NCI-H510A treated with DMSO at 0.1 percent for 48 hours (cell line): ENCODE measurements around the gene CFB.
A peak's percentile ranks its signal among the peaks of the same experiment; 100 is the strongest.

Source experiments
- DNase-seq: peaks from one replicate; lab custom pipeline; 2025; lab: John Stamatoyannopoulos, UW

The CFB gene

DNA sequence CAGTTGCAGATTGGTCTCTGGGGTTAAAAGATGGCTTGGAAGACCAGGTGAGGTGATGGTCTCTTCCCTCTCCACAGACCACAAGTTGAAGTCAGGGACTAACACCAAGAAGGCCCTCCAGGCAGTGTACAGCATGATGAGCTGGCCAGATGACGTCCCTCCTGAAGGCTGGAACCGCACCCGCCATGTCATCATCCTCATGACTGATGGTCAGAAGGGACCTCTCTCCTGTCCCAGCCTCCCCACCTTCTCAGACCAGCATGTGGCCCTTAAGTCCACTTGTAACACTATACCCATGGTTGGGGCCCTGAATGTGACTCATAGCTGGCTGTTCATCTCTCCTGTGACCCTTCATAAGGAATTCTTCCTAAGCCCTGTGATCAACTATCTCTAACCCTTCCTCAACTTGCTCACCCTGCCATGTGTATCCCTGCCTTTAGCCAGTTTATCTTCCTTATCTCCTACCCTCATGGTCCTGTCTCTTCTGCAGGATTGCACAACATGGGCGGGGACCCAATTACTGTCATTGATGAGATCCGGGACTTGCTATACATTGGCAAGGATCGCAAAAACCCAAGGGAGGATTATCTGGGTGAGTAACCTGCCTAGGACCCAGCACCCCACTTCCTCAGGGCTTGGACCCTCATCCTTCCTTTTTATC lies 3.0 kb downstream of the CFB start:
- no peak for DNase-seq

DNA sequence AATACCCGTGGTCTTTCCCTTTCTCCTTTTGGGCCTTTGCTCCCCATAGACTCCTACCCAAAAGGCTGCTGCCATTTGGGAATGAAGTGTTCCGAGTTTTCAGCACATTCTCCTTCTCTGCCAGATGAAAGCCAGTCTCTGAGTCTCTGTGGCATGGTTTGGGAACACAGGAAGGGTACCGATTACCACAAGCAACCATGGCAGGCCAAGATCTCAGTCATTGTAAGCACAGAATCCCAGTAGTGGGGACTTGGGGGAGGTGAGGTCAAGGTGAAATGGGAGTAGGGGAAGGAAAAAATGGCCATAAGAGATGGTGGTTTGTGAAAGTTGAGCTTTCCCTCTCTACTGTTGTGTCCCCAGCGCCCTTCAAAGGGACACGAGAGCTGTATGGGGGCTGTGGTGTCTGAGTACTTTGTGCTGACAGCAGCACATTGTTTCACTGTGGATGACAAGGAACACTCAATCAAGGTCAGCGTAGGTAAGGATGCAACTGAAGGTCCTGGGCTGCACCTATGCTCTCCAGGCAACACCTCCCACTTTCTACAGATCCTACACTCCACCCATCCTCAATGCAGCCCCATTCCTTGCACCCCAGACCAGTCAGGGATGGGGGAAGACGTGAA lies 4.1 kb downstream of the CFB start:
- no peak for DNase-seq

DNA sequence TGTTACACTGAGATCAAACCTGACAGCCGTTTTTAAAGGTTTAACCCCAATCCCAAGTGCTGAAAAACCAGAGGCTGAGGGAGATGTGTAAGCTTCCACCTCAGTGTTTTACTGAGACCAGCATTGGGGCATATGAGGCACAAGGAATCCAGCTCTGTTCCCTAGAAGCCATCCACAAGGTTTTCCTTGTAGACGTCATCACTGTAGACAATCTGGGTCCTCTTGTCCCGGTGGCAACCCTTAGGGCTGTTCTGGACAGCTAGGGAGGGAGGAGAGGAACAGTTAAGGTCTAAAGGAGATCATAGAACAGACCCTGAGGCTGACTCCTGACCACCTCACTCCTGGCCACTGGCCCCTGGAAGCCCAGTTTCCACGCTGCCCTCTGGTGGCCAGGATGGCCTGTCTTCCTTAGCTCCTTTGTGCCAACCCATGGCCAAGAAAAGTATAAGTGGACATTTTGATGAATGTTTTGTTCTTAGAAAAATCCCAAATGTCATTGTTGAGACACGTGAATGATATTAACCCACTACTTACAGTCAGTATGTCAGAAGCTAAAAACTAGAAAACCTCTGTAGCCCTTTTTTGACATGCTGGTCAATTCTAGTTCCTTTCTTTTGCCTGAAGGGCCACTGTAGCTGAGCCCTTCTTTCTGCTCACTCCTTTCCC lies 6.4 kb downstream of the CFB start:
- DNase-seq: peak; percentile 39

DNA sequence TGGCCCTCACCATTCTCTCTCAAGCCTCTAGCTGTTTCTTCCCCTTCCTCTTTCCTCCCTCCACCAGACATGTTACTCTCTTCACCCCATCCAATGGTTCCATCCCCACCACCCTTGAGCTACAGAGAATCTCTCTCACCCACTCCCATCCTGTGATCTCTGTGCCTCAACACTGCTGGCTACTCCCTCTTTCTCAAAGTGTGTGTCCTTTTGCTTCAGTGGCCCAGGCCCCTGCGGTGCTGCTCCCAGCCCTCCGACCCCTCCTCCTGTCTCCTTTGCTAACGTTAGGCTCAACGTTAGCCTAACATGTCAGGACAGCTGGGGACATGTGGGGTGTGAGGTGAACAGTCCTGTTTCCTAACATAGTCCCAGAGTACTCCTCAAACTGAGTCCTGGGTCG lies 7.0 kb downstream of the CFB start:
- DNase-seq: no peak

DNA sequence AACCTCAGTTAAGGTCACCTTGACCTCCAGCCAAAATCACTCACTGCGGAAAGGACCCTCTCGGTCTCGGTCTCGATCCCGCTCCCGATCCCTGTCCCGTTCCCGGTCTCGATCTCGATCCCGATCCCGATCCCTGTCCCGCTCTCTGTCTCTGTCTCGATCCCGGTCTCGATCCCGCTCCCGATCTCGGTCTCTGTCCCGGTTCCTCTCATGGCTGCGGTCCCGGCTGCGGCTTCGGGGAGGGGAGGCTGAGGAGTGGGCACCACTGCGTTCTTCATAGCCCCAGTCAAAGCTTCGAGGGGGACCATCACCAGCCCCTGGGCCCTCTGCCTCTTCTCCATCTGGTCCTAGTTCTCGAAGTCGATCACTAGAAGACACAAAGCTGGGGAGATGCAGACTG lies 8.6 kb downstream of the CFB start:
- DNase-seq: no peak

DNA sequence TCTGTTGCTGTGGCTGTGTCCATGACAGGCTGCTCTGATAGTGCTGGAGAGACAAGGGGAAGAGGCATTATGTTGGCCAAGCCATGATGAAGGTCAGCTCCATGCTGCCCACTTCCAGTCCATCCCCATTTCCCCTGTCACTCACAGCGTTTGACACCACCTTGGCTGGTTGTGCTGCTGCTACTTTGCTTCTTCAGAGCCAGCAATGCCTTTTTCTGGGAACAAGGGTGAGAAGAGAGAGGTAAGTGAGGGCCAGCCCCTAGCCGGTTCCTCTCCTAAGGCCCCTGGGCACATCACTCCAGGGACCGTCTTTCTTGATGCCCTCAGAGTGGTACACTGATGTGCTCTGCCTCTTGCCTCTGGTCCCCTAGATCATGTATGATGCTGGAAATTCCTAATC lies 10.9 kb downstream of the CFB start:
- DNase-seq: no peak

DNA sequence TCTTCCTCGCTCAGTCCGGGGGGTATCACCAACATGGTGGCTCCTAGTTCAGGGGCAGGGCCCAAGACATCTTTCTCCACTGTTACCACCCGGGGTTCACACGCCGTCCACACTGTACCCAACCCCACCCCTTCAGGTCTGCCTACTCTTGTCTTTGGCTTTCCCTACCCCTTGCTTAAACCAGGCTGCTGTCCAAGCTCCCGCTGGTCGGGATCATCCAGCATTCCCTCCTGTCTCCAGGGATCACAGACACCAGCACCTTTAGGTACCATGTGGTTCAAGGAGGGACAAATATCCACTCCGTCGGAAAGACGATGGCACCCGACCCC lies 12.5 kb downstream of the CFB start:
- DNase-seq: no peak

DNA sequence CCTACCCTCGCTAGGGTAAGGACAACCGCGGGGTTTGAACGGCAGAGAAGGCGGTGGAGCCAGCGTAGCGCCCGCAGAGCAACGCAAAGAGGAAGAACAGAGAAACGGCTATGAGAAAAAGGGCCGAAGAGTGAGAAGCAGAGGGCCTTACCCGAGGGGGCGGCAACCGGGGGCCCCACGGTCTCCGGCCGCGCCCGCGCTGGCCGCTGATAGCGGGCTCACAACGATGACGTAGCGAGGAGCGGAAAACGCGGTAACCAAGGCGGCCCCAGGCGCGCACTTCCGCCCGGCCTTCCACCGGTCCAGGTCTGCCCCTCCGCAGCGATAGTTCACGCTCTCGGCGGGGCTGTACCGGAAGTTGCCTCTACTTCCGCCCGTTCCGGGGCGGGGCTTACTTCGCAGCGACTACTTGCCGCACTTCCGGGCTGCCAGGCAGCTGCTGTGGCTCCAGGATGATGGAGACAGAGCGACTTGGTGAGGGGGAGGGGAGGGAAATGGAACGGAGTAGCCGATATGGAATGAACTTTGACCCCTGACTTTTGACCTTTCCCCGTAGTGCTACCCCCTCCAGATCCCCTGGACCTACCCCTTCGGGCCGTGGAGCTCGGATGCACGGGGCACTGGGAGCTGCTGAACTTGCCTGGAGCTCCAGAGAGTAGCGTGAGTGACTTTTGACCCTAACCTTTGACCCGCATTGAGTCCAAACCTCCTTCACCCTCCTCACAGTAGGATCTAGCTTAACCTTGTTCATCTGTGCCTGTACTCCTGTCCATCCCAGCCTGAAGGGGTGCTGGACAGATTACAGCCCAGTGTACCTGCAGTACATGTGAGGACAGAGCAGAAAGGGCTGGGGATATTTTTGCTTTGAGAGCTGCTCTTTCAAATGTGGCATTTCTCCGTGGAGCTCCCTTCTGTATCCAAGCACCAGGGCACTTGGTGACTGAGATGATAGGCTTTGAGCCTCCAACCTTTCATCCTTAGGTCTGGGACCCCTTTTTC lies 13.1 kb downstream of the CFB start, which contains the start of the genes NELFE and SKIC2:
TSS of gene NELFE (minus strand) at position 231 of the 999 bp plus-strand sequence. CDS start 525 bp downstream, outside the sequence.
TSS of gene SKIC2 (plus strand) at position 435 of the 999 bp plus-strand sequence. CDS start at position 453, 18 bp downstream.
- peak; percentile 98 for DNase-seq

DNA sequence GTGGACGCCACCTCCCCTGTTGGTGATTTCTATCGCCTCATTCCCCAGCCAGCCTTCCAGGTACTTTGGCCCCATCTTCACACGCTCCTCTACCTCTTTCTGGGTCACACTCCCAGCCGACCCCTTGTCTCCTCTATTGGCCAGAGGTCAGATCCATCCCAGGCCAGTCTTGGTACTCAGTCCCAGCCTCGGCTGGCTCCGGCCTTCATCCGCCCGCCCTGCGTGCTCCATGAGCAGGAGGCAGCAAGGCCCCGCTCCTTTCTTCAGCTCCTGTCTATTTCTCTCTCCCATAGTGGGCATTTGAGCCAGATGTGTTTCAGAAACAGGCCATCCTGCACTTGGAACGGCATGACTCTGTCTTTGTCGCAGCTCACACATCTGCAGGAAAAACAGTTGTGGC lies 15.7 kb downstream of the CFB start:
- DNase-seq: no peak

DNA sequence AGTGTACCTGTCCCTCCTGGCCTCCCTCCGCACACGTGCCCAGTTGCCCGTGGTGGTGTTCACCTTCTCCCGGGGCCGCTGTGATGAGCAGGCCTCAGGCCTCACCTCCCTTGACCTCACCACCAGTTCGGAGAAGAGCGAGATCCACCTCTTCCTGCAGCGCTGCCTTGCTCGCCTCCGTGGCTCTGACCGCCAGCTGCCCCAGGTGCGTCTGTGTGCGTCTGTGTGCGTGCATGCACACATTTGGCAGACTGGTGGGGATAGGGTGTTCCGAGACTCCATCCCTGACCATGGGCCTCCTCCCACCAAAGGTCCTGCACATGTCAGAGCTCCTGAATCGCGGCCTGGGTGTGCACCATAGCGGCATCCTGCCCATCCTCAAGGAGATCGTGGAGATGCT lies 18.0 kb downstream of the CFB start:
- no peak for DNase-seq

DNA sequence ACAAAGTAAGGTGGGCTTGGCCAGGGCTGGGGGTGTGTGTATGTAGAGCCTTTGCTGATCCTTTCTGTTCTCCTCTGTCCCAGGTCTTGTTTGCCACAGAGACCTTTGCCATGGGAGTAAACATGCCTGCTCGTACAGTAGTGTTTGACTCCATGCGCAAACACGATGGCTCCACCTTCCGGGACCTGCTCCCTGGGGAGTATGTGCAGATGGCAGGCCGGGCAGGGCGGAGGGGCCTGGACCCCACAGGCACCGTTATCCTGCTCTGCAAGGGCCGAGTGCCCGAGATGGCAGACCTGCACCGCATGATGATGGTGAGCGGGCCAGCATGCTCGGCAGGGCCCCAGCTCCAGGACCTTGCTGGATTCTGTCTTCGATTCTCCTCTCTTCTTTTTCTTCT lies 19.8 kb downstream of the CFB start:
- no peak for DNase-seq

DNA sequence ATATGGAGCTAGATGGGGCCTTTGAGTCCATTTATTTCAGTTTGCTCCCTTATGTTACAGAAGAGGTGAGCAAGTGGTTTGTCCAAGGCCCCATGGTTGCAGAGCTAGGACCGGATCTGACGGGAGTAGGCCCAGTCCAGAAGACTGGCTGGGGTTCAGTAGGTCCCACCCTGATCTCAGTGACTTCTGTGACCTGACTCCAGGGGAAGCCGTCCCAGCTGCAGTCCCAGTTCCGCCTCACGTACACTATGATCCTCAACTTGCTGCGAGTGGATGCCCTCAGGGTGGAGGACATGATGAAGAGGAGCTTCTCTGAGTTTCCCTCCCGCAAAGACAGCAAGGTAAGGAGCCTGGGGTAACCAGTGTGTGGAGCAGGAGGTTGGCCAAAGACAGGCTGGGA lies 20.6 kb downstream of the CFB start:
- DNase-seq: no peak

DNA sequence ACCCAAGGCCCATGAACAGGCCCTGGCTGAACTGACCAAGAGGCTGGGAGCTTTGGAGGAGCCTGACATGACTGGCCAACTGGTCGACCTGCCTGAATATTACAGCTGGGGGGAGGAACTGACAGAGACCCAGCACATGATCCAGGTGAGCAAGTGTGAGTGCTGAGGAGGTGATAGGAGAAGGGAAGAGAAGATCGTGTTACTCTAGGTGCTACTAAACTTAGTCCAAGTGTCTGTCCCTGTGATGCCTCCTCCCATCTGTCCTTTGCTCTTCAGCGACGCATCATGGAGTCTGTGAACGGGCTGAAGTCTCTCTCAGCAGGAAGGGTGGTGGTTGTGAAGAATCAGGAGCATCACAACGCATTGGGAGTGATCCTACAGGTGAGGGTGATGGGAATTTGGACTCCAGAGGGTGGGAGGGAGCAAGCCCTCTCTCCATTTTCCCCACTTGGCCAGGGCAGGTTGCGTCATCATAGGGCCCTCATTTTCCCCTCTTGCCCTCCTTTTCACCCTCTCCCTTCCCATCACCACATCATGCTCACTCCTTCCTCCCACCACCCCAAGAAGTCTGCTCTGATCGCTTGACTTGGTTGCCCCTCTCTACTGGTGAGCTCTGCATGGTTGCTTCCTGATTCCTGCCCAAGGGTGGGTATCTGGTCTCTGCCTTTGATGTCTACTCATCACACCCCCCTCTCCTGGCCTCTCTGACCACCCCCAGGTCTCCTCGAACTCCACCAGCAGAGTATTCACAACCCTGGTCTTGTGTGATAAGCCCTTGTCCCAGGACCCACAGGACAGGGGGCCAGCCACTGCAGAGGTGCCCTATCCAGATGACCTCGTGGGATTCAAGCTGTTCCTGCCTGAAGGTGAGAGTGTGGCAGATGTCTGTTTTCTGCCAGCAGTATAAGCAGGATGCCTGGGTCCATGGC lies 21.4 kb downstream of the CFB start:
- DNase-seq: no peak

DNA sequence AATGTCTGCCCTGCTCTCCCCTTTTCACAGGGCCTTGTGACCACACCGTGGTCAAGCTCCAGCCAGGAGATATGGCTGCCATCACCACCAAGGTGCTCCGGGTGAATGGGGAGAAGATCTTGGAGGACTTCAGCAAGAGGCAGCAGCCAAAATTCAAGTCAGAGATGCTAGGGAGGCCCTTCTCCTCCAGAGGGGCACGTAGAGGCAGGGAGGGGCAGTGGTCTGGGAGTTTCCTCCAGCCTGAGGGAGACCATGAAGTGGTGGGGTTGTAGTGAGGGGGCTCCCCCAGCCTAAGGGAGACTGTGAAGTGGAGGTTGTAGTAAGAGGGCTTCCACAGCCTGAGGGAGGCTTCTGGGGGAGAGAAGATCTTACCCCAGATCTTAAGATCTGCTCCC lies 22.0 kb downstream of the CFB start:
- no peak for DNase-seq

DNA sequence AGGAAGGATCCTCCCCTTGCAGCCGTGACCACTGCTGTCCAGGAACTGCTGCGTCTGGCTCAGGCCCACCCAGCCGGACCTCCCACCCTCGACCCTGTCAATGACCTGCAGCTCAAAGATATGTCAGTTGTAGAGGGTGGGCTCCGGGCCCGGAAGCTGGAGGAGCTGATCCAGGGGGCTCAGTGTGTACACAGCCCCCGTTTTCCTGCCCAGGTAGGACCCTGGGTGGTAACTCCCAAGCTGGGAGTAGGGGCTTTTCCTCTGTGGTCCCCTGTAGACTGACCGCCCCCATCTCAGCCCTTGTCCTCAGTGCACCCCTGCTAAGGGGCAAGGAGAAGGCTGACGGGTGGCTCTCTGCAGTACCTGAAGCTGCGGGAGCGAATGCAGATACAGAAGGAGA lies 22.4 kb downstream of the CFB start:
- no peak for DNase-seq

DNA sequence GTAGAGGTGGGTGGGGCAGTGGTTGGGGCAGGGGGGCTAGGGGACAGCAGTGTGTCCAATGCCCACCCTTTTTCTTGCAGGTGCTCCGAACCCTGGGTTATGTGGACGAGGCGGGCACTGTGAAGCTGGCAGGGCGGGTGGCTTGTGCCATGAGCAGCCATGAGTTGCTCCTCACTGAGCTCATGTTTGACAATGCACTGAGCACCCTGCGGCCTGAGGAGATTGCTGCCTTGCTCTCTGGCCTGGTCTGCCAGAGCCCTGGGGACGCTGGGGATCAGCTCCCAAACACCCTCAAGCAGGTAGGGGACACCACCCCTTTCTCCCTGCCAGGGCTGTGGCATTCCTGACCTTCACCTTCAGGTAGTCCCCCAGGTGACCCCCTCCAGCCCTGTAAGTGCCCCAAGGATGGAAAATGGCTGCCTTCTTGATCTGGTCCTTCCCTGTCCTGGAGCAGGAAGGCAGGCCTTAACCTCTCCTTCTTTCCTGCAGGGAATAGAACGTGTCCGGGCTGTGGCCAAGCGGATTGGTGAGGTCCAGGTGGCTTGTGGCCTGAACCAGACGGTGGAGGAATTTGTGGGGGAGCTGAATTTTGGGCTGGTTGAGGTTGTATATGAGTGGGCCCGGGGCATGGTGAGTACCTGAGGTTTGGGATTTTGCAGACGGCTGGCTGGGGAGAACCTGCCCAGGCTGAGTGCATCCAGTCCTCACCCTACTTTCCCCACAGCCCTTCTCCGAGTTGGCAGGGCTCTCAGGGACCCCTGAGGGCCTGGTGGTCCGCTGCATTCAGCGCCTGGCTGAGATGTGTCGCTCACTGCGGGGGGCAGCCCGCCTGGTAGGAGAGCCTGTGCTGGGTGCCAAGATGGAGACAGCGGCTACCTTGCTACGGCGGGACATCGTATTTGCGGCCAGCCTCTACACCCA lies 23.2 kb downstream of the CFB start:
- no peak for DNase-seq

DNA sequence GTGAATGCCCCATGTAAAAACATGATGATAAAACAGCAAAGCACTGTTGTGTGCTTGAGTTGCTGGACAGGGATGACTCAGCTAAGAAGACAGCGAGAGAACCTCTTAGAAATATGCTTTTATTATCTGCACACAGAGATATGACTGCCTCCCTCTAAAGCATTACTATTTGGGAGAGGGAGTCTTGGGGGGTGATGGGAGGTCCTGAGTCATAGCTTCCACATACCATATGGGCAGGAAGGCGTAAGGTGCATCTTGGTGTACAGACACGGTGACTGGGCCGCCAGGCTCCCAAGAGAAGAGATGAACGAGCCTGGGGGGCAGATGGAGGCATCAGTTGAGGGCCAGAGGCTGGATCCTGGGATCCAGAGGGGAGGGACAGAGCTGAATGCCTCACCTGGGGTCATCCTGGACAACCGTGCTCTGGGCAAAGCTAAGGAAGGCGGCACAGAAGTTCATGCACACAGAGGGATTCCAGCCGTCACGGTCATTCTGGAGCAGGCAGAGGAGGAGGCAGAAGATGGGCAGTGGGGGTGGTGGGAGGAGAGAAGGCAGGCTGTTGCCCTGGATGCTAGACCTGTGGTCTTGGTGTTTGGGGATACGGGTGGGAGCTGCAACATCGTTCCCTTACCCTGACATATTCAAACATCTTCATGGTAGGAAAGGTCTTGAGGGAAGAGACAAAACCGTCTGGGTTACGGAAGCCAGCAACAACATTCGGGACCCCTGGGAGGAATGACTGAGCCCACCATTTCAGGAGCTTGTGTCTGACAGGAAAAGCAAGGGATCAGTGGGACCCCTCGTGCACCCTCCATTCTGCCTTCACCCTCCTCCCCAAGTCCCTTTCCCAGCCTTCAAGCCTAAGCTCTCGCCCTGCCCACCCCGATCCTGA lies 24.1 kb downstream of the CFB start:
- DNase-seq: no peak

DNA sequence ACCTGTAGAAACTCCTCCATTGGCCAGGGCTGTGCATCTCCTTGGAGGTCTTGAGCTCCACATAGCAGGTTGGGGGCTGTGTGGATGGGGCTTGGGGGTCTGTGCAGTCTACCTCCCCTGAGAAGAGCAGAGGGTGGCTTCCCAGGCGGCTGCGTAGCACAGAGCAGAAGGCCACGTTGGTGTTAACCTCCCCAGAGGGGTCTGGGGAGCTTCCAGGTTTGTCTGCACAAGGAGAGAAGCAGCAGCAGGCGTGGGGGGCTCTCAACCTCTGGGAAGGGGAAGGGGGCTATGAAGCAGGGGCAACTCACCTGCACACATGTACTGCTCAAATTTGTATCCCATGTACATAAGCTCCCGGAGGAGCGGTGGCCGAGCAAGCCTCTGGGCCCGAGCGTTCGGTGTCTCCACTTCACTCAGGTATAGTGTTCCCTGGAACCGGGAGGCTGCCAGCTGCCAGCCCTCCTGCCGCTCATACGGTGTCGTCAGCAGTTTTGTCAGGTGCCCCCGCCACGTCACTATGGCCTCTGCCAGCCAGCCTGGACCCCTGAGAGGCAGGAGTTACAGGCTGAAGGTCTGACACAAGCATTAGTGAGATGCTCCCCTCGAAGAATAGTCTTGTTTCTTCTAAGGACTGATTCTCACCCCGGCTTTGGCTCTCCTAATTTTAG lies 24.8 kb downstream of the CFB start:
- peak; percentile 72 for DNase-seq
